Coronary artery (tissue), 2 donors: Measurements from ENCODE around the gene STK17B.

Source experiments
- DNase-seq: peaks from one replicate; pipeline ENCODE4 v3.0.0-alpha.2; 2017; ENCODE audit warnings: low spot score
- H3K27ac ChIP-seq, 2 donors: fragments of 200-600 bp; sonication (generic); one replicate each; pipeline ENCODE4 v1.5.1; 2016 to 2019
- H3K4me3 ChIP-seq: fragments of 200-600 bp; sonication (generic); 2 replicates; pipeline ENCODE4 v1.5.1; 2016; ENCODE audit warnings: mild to moderate bottlenecking, moderate library complexity
- CTCF ChIP-seq: fragments of 200-600 bp; sonication (generic); IDR thresholded peaks from one replicate; pipeline ENCODE4 v1.5.1; 2019; ENCODE audit warnings: antibody characterized with exemption

Gene STK17B

GRCh38 chr2:196213252-196213980, 42.0 kb upstream of the STK17B start:
- TF ChIP-seq CTCF, result no peak
- no peak for DNase-seq
- Histone ChIP-seq H3K27ac (no peak overlapping the region), H3K4me3 (no peak overlapping the region)

GRCh38 chr2:196208915-196209314, 37.5 kb upstream of the STK17B start:
- Histone ChIP-seq H3K4me3 (no peak overlapping the region), H3K27ac (no peak overlapping the region)
- no peak for TF ChIP-seq CTCF
- no peak for DNase-seq

GRCh38 chr2:196206804-196207203, 35.4 kb upstream of the STK17B start:
- H3K27ac ChIP-seq, result peak overlapping the region in 1 of 2 donors; percentile 13
- no peak for TF ChIP-seq CTCF
- no peak for DNase-seq
- no peak overlapping the region for H3K4me3 ChIP-seq

- Histone ChIP-seq H3K27ac (peak overlapping the region in 1 of 2 donors; percentile 13), H3K4me3 (no peak overlapping the region)
- TF ChIP-seq CTCF, result no peak
- DNase-seq, result no peak
These were observed 34.6 kb upstream of the STK17B start for GRCh38 chr2:196205881-196206435.

GRCh38 chr2:196205011-196205766, 33.8 kb upstream of the STK17B start:
- no peak for DNase-seq
- TF ChIP-seq CTCF, result no peak
- Histone ChIP-seq H3K4me3 (no peak overlapping the region), H3K27ac (no peak overlapping the region)

GRCh38 chr2:196201229-196202009, 30.0 kb upstream of the STK17B start:
- no peak for TF ChIP-seq CTCF
- H3K4me3 ChIP-seq, result no peak overlapping the region
- DNase-seq, result no peak
- no peak overlapping the region for H3K27ac ChIP-seq
